HG03135 (cell line): ENCODE results near the gene SP8.
A peak's percentile ranks its signal among the peaks of the same experiment; 100 is the strongest.

Source experiments
- ATAC-seq: cut with Tn5 transposase; IDR thresholded peaks from one replicate; pipeline ENCODE4 v1.9.1; 2021; ENCODE audit warnings: mild to moderate bottlenecking, moderate library complexity; ENCODE audit not compliant: unreplicated experiment

The SP8 gene

GRCh38 chr7:20795361-20795760 is 8.7 kb upstream of the SP8 start:
- no peak for ATAC-seq

- ATAC-seq = no peak
Measured at GRCh38 chr7:20794676-20795075, 8.0 kb upstream of the SP8 start.

DNA sequence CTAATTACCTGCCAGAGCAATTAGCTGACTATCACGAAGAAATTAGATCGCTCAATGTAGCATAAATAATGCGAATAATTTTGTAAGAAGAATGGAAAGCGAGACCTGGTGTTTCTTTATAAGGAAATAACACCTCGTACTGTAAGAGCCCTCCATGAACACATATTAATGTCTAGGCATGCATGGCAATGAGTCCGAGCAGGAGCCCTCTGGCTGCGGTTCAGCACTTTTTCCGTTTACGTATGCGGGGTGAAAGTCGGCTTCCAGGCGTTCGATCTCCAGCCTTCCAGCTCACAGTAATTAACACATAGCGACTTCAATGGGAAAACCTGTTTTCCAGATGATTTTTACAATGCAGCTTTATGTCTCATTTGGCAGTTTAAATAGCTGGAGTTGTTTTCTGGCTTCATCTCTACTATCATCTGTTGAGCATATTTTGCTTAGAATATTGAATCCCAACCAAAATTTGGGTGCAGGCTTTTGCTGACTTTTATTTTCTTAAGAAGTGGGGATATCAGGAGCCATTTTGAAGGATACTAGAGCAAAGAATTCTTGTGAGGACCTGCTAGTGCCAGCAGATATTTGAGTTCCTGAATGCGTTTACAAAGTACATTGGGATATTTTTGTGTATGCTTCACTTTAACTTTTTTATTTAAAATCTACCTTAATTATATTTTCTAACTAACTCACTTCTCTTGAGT is 7.2 kb upstream of the SP8 start:
- ATAC-seq = no peak

DNA sequence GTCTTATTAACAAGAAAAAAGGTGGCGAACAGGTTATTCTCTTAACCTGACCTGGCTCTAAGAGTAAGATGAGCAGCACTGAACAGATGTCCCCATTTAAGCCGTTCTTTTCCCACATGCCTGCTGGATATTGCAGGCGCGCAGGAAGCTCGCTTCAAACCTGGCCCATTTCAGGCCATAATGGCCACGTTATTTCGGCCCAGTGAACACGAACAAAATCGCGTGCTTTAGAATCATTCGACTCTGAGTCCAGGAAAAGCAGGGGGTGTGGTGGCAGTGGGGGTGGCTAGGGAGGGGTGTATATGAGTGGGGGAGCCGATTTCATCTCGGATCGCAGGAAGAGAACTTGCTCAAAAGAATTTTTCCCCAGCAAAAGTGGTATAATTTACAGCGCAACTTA is 6.6 kb upstream of the SP8 start:
- no peak for ATAC-seq

DNA sequence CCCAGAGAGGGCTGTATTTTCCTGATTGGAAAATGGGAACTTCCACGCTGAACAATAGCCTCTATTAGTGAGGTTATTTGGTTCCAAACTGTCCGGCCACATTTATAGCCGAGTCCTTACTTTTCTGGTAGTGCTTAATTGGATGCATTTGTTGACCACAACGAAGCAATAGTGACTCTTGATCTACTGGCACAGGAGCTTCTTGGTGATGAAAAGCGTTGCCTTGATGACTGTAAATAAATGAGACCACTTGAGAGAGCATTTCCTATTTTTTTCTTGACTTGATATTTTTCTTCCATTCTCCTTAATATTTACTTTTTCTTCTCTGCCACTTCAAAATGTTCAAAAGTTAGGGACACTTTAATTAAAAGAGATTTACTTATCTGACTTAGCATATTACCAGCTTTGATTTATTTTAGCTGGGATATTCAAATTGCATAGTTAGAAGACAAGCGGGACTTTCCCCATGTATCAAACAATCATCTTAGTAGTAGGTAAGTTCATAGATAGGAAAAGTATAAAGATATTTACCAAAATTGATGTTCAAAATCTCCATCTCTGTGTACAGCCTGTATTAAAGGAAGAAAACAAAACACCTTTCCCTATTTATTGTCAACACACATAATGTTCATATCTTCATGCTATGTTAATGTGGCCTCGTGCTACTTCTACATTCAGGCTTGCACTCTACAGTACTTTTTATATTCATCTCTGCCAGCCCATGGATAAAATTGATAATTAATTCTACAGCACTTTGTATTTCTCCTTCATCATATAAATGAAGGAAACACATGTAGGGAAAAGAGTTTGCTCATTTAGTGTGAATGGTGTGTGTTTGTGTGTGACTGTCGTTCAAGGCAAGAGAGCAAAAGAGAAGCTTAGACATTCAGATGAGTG is 5.1 kb upstream of the SP8 start:
- no peak for ATAC-seq

DNA sequence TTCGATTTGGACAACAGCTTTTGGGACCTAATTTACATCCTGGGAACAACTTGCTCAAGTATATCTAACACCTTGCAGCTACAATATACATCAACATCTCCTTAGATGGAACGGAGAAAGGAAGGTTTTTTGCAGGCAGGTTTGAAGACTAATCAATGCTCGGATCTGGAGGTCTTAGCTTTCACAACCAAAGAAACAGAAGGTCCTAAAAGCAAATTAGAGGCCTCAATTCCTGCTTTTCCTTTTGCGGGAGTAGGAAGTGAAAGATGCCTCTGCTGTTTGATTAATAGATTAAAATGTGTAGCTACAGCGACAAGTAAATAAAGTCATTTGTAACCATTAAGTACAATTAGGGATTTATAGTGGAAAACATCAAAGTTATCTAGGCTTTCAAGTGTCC is 3.7 kb upstream of the SP8 start:
- no peak for ATAC-seq

GRCh38 chr7:20788420-20788990 is 1.8 kb upstream of the SP8 start:
- ATAC-seq = no peak

GRCh38 chr7:20787660-20788419 is 1.2 kb upstream of the SP8 start:
- ATAC-seq = no peak

GRCh38 chr7:20786421-20786778 is 286 bp downstream of the SP8 start:
- no peak for ATAC-seq

- ATAC-seq = no peak
Measured at GRCh38 chr7:20786049-20786412, 655 bp downstream of the SP8 start.

GRCh38 chr7:20785157-20786048 is 1.3 kb downstream of the SP8 start:
- ATAC-seq = no peak

DNA sequence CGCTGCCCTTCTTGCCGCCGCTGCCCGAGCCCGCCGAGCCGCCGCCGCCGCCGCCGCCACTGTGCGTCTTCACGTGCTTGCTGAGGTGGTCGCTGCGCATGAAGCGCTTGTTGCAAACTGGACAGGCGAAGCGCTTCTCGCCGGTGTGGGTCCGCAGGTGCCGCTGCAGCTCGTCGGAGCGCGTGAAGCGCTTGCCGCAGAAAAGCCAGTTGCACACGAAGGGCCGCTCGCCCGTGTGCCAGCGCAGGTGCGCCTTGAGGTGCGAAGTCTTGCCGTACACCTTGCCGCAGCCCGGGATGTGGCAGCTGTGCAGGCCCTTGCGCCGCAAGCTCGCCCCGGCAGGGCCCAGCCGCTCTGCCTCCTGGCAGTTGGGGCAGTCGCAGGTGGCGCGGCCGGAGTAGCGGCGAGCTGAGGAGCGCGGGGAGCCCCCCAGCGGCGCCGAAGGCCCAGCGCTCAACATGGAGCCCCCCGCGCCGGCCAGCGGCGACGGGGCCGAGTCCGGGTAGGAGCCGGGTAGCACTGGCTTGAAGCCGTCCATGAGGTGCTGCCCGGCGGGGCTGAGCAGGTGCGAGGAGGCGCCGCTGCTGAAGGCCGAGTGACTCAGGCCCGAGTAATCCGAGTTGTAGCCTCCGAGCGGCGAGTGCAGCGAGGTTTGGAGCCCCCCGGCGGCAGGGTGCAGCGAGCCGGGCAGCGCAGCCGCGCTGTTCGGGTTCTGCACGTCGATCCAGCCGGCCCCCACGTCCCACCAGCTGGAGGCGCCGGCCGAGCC is 2.1 kb downstream of the SP8 start:
- no peak for ATAC-seq

GRCh38 chr7:20783700-20784387 is 2.8 kb downstream of the SP8 start:
- no peak for ATAC-seq

DNA sequence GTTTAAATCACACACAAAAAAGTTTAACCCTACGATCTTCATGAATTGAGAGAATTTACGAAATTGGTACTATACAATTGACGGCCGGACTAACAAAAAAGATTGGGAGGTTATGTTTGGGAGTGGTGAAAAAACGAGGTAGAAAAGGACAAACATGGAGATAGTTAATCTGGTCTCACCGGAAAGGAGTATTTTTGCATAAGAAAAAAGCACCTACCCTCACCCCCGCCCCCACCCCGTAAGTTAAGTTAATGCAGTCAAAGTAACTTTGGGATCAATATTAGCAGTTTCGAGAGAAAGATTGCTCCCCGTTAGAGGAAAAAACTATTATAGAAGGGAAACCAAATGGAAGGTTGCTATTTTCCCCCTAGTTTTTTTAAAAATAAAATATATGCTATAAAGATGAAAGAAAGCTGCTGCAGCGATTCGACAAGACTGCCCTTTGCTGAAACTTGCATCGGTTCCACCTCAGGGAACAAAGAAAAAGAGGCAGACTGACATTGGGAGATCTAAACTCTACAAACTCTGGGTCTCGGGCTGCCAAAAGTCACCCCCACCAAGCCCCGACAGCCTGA is 3.5 kb downstream of the SP8 start:
- no peak for ATAC-seq

GRCh38 chr7:20779041-20779440 is 7.6 kb downstream of the SP8 start:
- ATAC-seq = no peak

DNA sequence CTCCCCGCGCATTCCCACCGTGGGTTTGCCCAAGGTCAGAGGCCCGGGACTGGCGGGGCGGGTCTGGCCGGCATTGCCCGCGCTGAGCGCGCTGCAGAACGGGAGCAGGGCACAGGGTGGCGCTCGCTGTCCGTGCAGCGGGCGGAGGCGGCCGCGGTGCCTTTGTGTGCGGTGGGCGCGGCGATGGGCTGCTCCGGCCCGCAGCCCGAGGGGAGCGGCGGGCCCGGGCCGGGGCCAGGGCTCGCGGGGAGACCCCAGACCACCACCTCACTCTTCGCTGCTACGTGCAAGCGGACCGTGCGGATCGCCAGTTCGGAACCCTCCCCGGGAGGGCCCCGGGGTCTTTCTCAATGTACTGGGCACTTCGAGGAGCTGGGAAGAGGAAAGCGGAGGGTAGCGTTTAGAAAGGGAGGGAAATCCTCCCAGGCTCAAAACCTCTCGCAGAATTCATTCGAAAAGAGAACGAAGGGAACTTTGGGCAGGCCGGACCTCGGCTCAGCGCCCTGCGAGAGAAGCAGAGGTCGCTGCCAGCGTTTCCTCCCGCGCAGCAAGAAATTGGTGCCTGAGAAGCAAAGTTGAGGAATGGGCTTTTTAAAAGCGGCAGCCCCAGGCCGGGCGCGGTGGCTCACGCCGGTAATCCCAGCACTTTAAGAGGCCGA is 8.5 kb downstream of the SP8 start:
- ATAC-seq = peak; percentile 81

GRCh38 chr7:20777377-20778062 is 9.2 kb downstream of the SP8 start:
- peak; percentile 28 for ATAC-seq

- no peak for ATAC-seq
Measured at GRCh38 chr7:20776942-20777341, 9.7 kb downstream of the SP8 start.
